Neural cell (in vitro differentiated cells): Measurements from ENCODE around the gene ADCY1. TPM values are rescaled to one million over a fixed set of nuclear protein-coding genes. Genes with fewer than 3 reads are reported as not detected.
"Not testable (repeated sequence)": the region's sequence is repeated elsewhere in the genome, so short reads cannot be mapped to it uniquely, and the experiment has no call there.

Experiments
- H2AFZ ChIP-seq: fragments of 200-600, 300-800 bp; sonication (generic), shearing (Covaris generic); 2 replicates; pipeline ENCODE4 v1.6.0; 2014; ENCODE audit warnings: low read depth, mild to moderate bottlenecking, antibody characterized with exemption, low read length, moderate library complexity
- H3F3A ChIP-seq: fragments of 200-600 bp; shearing (Covaris generic); 2 replicates; pipeline ENCODE4 v1.6.1; 2016; ENCODE audit warnings: mild to moderate bottlenecking, moderate library complexity, mixed read lengths, antibody characterized with exemption, low read length; ENCODE audit not compliant: insufficient read depth, poor library complexity, severe bottlenecking
- H3K27ac ChIP-seq: fragments of 200-600, 300-800 bp; sonication (generic), shearing (Covaris generic); 2 replicates; pipeline ENCODE4 v1.5.1; 2014; ENCODE audit warnings: mild to moderate bottlenecking, low read length, moderate library complexity
- H3K27me3 ChIP-seq: fragments of 300-800, 200-600 bp; sonication (generic), shearing (Covaris generic); 2 replicates; pipeline ENCODE4 v1.6.0; 2014; ENCODE audit warnings: mild to moderate bottlenecking, low read depth, low read length, moderate library complexity; ENCODE audit not compliant: insufficient read depth
- H3K36me3 ChIP-seq: fragments of 300-800, 200-600 bp; sonication (generic), shearing (Covaris generic); 2 replicates; pipeline ENCODE4 v1.5.1; 2014; ENCODE audit warnings: mild to moderate bottlenecking, antibody characterized with exemption, low read length, moderate library complexity; ENCODE audit not compliant: insufficient read depth
- H3K4me2 ChIP-seq: fragments of 300-800, 200-600 bp; sonication (generic), shearing (Covaris generic); 2 replicates; pipeline ENCODE4 v1.6.0; 2014; ENCODE audit warnings: mild to moderate bottlenecking, low read length
- H3K4me3 ChIP-seq: fragments of 300-800, 200-600 bp; sonication (generic), shearing (Covaris generic); 2 replicates; pipeline ENCODE4 v1.5.1; 2014; ENCODE audit warnings: mild to moderate bottlenecking, low read length, moderate library complexity
- H3K79me2 ChIP-seq: fragments of 200-600 bp; shearing (Covaris generic); replicated peaks from 2 replicates; pipeline ENCODE4 v1.6.0; 2014; ENCODE audit warnings: mild to moderate bottlenecking, low read length, moderate library complexity; ENCODE audit not compliant: insufficient read depth
- H3K9ac ChIP-seq: fragments of 300-800, 200-600 bp; sonication (generic), shearing (Covaris generic); 2 replicates; pipeline ENCODE4 v1.6.1; 2016; ENCODE audit warnings: mild to moderate bottlenecking, low read length, mixed read lengths
- H3K9me2 ChIP-seq: fragments of 200-600 bp; shearing (Covaris generic); 2 replicates; pipeline ENCODE4 v1.6.1; 2016; ENCODE audit warnings: mild to moderate bottlenecking, low read length, mixed read lengths; ENCODE audit not compliant: insufficient read depth
- H3K9me3 ChIP-seq: fragments of 200-600, 300-800 bp; sonication (generic), shearing (Covaris generic); 2 replicates; pipeline ENCODE4 v1.6.1; 2016; ENCODE audit warnings: mild to moderate bottlenecking, mixed run types, low read length, moderate library complexity, mixed read lengths
- H4K20me1 ChIP-seq: fragments of 200-600 bp; shearing (Covaris generic); 2 replicates; pipeline ENCODE4 v1.6.1; 2016; ENCODE audit warnings: mild to moderate bottlenecking, mixed run types; ENCODE audit not compliant: insufficient read depth
- polyA plus RNA-seq: library from polyadenylated mRNA; depleted of rRNA; stranded (reverse); fragments of >200 nt; gene quantifications from 2 replicates; pipeline ENCODE4 v1.2.3, GENCODE V29; 2014

ADCY1 gene
- polyA plus RNA-seq, 1 donor from 2014 or later = 14.8 TPM

GRCh38 chr7:45751352-45751751 is 177.2 kb downstream of the ADCY1 start:
- H3K9me2 ChIP-seq, H3K9me3 ChIP-seq, H3K36me3 ChIP-seq, H3K79me2 ChIP-seq, H4K20me1 ChIP-seq, H3K9ac ChIP-seq, H3K27me3 ChIP-seq, H3K4me3 ChIP-seq, H3F3A ChIP-seq, H2AFZ ChIP-seq, H3K27ac ChIP-seq, H3K4me2 ChIP-seq: not testable (repeated sequence)

- not testable (repeated sequence) for H3K27me3 ChIP-seq, H3F3A ChIP-seq, H3K36me3 ChIP-seq, H3K27ac ChIP-seq, H2AFZ ChIP-seq, H3K9me3 ChIP-seq, H3K9ac ChIP-seq, H3K9me2 ChIP-seq, H4K20me1 ChIP-seq, H3K4me3 ChIP-seq, H3K4me2 ChIP-seq, H3K79me2 ChIP-seq
These were observed 182.2 kb downstream of the ADCY1 start for GRCh38 chr7:45756333-45756732.

- H3K27ac ChIP-seq, H3K9me2 ChIP-seq, H3K4me2 ChIP-seq, H2AFZ ChIP-seq, H3K36me3 ChIP-seq, H4K20me1 ChIP-seq, H3F3A ChIP-seq, H3K9ac ChIP-seq, H3K9me3 ChIP-seq, H3K27me3 ChIP-seq, H3K79me2 ChIP-seq, H3K4me3 ChIP-seq: not testable (repeated sequence)
These were observed 182.6 kb downstream of the ADCY1 start for GRCh38 chr7:45756757-45757156.

- not testable (repeated sequence) for H3F3A ChIP-seq, H3K27me3 ChIP-seq, H3K4me2 ChIP-seq, H3K79me2 ChIP-seq, H3K27ac ChIP-seq, H3K36me3 ChIP-seq, H4K20me1 ChIP-seq, H2AFZ ChIP-seq, H3K9ac ChIP-seq, H3K9me3 ChIP-seq, H3K4me3 ChIP-seq, H3K9me2 ChIP-seq
These were observed 185.3 kb downstream of the ADCY1 start for GRCh38 chr7:45759464-45759863.

- H2AFZ ChIP-seq, H3K27ac ChIP-seq, H3K27me3 ChIP-seq, H3K36me3 ChIP-seq, H3K9me3 ChIP-seq, H3K9me2 ChIP-seq, H3F3A ChIP-seq, H3K9ac ChIP-seq, H3K79me2 ChIP-seq, H3K4me2 ChIP-seq, H4K20me1 ChIP-seq, H3K4me3 ChIP-seq: not testable (repeated sequence)
These were observed 187.5 kb downstream of the ADCY1 start for GRCh38 chr7:45761545-45762205.

GRCh38 chr7:45762225-45762994 is 188.2 kb downstream of the ADCY1 start:
- not testable (repeated sequence) for H3F3A ChIP-seq, H3K79me2 ChIP-seq, H3K27me3 ChIP-seq, H3K27ac ChIP-seq, H3K9me2 ChIP-seq, H2AFZ ChIP-seq, H3K9ac ChIP-seq, H3K4me3 ChIP-seq, H3K36me3 ChIP-seq, H4K20me1 ChIP-seq, H3K9me3 ChIP-seq, H3K4me2 ChIP-seq
